ENCODE results near the gene F10. TPM values are rescaled to one million over a fixed set of nuclear protein-coding genes. Genes with fewer than 3 reads are reported as not detected.

The F10 gene
- total and polyA plus RNA-seq, 9 of the 15 experiments (the other 6 are each of a cell fraction or from before 2014, with no cell fraction given): 0.04 to 0.09 (median 0.07) TPM; not detected in 5

GRCh38 chr13:113121183-113121927 lies 1.2 kb upstream of the F10 start:
- CTCF ChIA-PET (ENCODE audit: low intra/inter-chr PET ratio): no interaction called here
- Histone ChIP-seq H3K79me2 (ENCODE audit: control insufficient read depth, insufficient read depth, low read length) (no peaks in the 10 kb centered on the region), H3K36me3 (ENCODE audit: control insufficient read depth, insufficient read depth, low read length) (no peaks in the 10 kb centered on the region), H3K4me2 (ENCODE audit: insufficient read depth, low read length) (no peak overlapping the region), H3K4me1 (replicated peaks in 1 of 2; ENCODE audit: control insufficient read depth in 2 of 2, insufficient read depth in 2 of 2, low read length in 2 of 2) (peaks cover 0 to 16% of the 10 kb centered on the region in 2 experiments; a peak in 2 of 5 replicates), H3K27ac (ENCODE audit: extremely low read depth, low read depth, low read length) (no peak overlapping the region), H2AFZ (ENCODE audit: low read depth, low read length) (no peak overlapping the region), H3K9me3 (replicated peaks; ENCODE audit: control insufficient read depth, insufficient read depth, low read depth, low read length) (no peaks in the 10 kb centered on the region), H3K4me3 (no peak overlapping the region), H3K9me1 (ENCODE audit: control insufficient read depth, insufficient read depth, low read length) (no peaks in the 10 kb centered on the region), H4K20me1 (replicated peaks; ENCODE audit: control insufficient read depth, insufficient read depth, low read length) (no peaks in the 10 kb centered on the region), H3K9ac (ENCODE audit: insufficient read depth in 1 of 2, low read depth in 2 of 2, low read length in 2 of 2) (no peak overlapping the region), H3K27me3 (ENCODE audit: control insufficient read depth in 2 of 2, insufficient read depth in 2 of 2, low read length in 2 of 2) (peaks cover 0 to 80% of the 10 kb centered on the region in 2 experiments; a peak in 4 of 5 replicates)
- WGBS (ENCODE audit: insufficient coverage, low coverage, missing lambda C conversion rate): under 1% methylated on average over 17 of the region's 24 CpGs
- no TSS peak for BruUV-seq (replicated peaks)
- DNase-seq (ENCODE audit: extremely low read depth in 1 of 4, low spot score in 3 of 4): no peak
- in situ Hi-C loops (cut with MboI) (no loop called here), intact Hi-C loops (cut with micrococcal nuclease) (no loop called here)
- no peak for FAIRE-seq
- TF ChIP-seq ZNF384 (IDR thresholded peaks at IDR 0.05; ENCODE audit: low read depth, low read length) (no peak), HES1 (IDR thresholded peaks at IDR 0.05; ENCODE audit: low read depth) (no peak), ETS1 (conservative IDR thresholded peaks at IDR 0.05; ENCODE audit: control insufficient read depth, low read depth, low read length) (no peak), ZNF217 (CRISPR knock-in tag; IDR thresholded peaks at IDR 0.05) (no peak), KAT7 (CRISPR knock-in tag; IDR thresholded peaks at IDR 0.05; ENCODE audit: borderline replicate concordance) (no peak)
- TF ChIP-seq, protein P1, sequence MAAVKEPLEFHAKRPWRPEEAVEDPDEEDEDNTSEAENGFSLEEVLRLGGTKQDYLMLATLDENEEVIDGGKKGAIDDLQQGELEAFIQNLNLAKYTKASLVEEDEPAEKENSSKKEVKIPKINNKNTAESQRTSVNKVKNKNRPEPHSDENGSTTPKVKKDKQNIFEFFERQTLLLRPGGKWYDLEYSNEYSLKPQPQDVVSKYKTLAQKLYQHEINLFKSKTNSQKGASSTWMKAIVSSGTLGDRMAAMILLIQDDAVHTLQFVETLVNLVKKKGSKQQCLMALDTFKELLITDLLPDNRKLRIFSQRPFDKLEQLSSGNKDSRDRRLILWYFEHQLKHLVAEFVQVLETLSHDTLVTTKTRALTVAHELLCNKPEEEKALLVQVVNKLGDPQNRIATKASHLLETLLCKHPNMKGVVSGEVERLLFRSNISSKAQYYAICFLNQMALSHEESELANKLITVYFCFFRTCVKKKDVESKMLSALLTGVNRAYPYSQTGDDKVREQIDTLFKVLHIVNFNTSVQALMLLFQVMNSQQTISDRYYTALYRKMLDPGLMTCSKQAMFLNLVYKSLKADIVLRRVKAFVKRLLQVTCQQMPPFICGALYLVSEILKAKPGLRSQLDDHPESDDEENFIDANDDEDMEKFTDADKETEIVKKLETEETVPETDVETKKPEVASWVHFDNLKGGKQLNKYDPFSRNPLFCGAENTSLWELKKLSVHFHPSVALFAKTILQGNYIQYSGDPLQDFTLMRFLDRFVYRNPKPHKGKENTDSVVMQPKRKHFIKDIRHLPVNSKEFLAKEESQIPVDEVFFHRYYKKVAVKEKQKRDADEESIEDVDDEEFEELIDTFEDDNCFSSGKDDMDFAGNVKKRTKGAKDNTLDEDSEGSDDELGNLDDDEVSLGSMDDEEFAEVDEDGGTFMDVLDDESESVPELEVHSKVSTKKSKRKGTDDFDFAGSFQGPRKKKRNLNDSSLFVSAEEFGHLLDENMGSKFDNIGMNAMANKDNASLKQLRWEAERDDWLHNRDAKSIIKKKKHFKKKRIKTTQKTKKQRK (IDR thresholded peaks at IDR 0.05; ENCODE audit: borderline replicate concordance, low read depth, low read length): no peak
- POLR2A ChIA-PET: no interaction called here
- ATAC-seq: no peak

All from K562 (cell line).